Naive thymus-derived CD4-positive, alpha-beta T cell (primary cell): ENCODE results near the gene TMEM94. TPM values are rescaled to one million over a fixed set of nuclear protein-coding genes. Genes with fewer than 3 reads are reported as not detected.

ENCODE experiments used
- ATAC-seq: fragments of 150-1000 bp; cut with Tn5 transposase; 2 replicates; pipeline ENCODE4 v1.10.0; 2021; ENCODE audit warnings: mild to moderate bottlenecking, moderate library complexity
- CTCF ChIA-PET: fragments of 350-600 bp; sonication (Branson Sonifier 250); formaldehyde crosslinking; loops from one replicate; lab custom pipeline; 2021; ENCODE audit warnings: antibody characterized with exemption; lab: Charles Lee
- POLR2A ChIA-PET: fragments of 350-600 bp; sonication (Branson Sonifier 250); formaldehyde crosslinking; loops from one replicate; lab custom pipeline; 2021; ENCODE audit warnings: antibody characterized with exemption, inconsistent platforms; lab: Charles Lee
- DNase-seq, 9 donors: peaks; one replicate each; pipeline versions ENCODE4 v3.0.0 to v3.0.0-alpha.2; 2020 to 2022; ENCODE audit warnings: mixed read lengths in 1 of 9
- H3K27ac ChIP-seq: one replicate; pipeline ENCODE4 v1.7.0; 2013; ENCODE audit warnings: mild to moderate bottlenecking, low read depth, low read length, moderate library complexity
- H3K27me3 ChIP-seq, 2 donors: one replicate each; pipeline ENCODE4 v1.7.0; 2013; ENCODE audit warnings: low read length in 2 of 2, mild to moderate bottlenecking in 2 of 2, moderate library complexity in 2 of 2; ENCODE audit not compliant: control insufficient read depth in 2 of 2, insufficient read depth in 2 of 2
- H3K36me3 ChIP-seq, 3 experiments: 1 replicate in 2 of 3; 2 replicates in 1 of 3; pipeline ENCODE4 v1.7.0; 2013; ENCODE audit warnings: low read length in 3 of 3, mild to moderate bottlenecking in 3 of 3, moderate library complexity in 1 of 3; ENCODE audit not compliant: insufficient read depth in 3 of 3, control insufficient read depth in 2 of 3
- H3K4me1 ChIP-seq, 2 donors: one replicate each; pipeline ENCODE4 v1.7.0; 2013; ENCODE audit warnings: low read length in 2 of 2, mild to moderate bottlenecking in 2 of 2, moderate library complexity in 1 of 2; ENCODE audit not compliant: control insufficient read depth in 2 of 2, insufficient read depth in 2 of 2
- H3K4me3 ChIP-seq: 2 replicates; pipeline ENCODE4 v1.7.0; 2013; ENCODE audit warnings: mild to moderate bottlenecking, low read length
- H3K9me3 ChIP-seq, 3 experiments: 1 replicate in 2 of 3; 2 replicates in 1 of 3; pipeline ENCODE4 v1.7.0; 2013; ENCODE audit warnings: low read length in 3 of 3; ENCODE audit not compliant: control insufficient read depth in 2 of 3
- H3K27ac Mint-ChIP-seq, 9 donors: one replicate each; pipeline ENCODE4 v1.8.0; 2020 to 2022; ENCODE audit warnings: mixed read lengths in 9 of 9, mild to moderate bottlenecking in 8 of 9, moderate library complexity in 5 of 9, inconsistent platforms in 2 of 9
- H3K27me3 Mint-ChIP-seq, 5 donors: one replicate each; pipeline ENCODE4 v1.8.0; 2021 to 2022; ENCODE audit warnings: mixed read lengths in 5 of 5, mild to moderate bottlenecking in 1 of 5
- H3K36me3 Mint-ChIP-seq, 5 donors: one replicate each; pipeline ENCODE4 v1.8.0; 2020 to 2022; ENCODE audit warnings: mixed read lengths in 5 of 5, mild to moderate bottlenecking in 3 of 5, inconsistent platforms in 1 of 5
- H3K4me1 Mint-ChIP-seq, 7 donors: one replicate each; pipeline ENCODE4 v1.8.0; 2020 to 2022; ENCODE audit warnings: mixed read lengths in 7 of 7, mild to moderate bottlenecking in 3 of 7, inconsistent platforms in 1 of 7
- H3K4me3 Mint-ChIP-seq, 10 donors: one replicate each; pipeline ENCODE4 v1.8.0; 2020 to 2022; ENCODE audit warnings: mild to moderate bottlenecking in 10 of 10, mixed read lengths in 10 of 10, moderate library complexity in 6 of 10, inconsistent platforms in 2 of 10
- H3K9me3 Mint-ChIP-seq, 11 donors: one replicate each; pipeline ENCODE4 v1.8.0; 2020 to 2022; ENCODE audit warnings: mixed read lengths in 11 of 11, mild to moderate bottlenecking in 4 of 11, inconsistent platforms in 1 of 11, moderate library complexity in 1 of 11
- intact Hi-C, 2 donors: fragments of 100-400 bp; cut with micrococcal nuclease; formaldehyde crosslinking; loops; one replicate each; pipeline ENCODE4 v1.15.1; 2023
- polyA plus RNA-seq, 2 donors: library from polyadenylated mRNA; unstranded; fragments of 300-500 nt; fragmentation: Illumina TruSeq; gene quantifications; one replicate each; pipeline ENCODE4 v1.2.3, GENCODE V29; 2021
- total RNA-seq, 6 experiments: library from RNA in 5 of 6; stranded (reverse) in 5 of 6; gene quantifications; 1 replicate in 5 of 6; 2 replicates in 1 of 6; pipeline ENCODE4 v1.2.3 and lab custom pipeline; 2021 to 2026

Gene TMEM94
- total and polyA plus RNA-seq, 7 experiments from 2014 or later, result 11.7 to 97.2 (median 77.1) TPM

GRCh38 chr17:75501378-75502071 lies 45.1 kb downstream of the TMEM94 start:
- peaks cover 0 to 6% (median 3%) of the 10 kb centered on the region in 5 donors for H3K36me3 Mint-ChIP-seq
- POLR2A ChIA-PET, result interaction anchor here (1.2 kb wide), 1 partner anchor 9 kb away, joined by 3 read pairs; no protein-coding TSS in a partner anchor

GRCh38 chr17:75502072-75502720 lies 45.8 kb downstream of the TMEM94 start:
- H3K4me1 Mint-ChIP-seq, result peaks cover 0 to 11% (median 7%) of the 10 kb centered on the region in 7 donors
- DNase-seq (no peak), ATAC-seq (no peak)
- Histone ChIP-seq H3K4me1 (peaks cover 0 to 7% of the 10 kb centered on the region in 2 donors), H3K4me3 (no peak overlapping the region), H3K27me3 (no peaks in the 10 kb centered on the region), H3K27ac (no peak overlapping the region), H3K36me3 (peaks cover 0 to 28% (median 0%) of the 10 kb centered on the region in 3 experiments), H3K9me3 (no peaks in the 10 kb centered on the region)
- intact Hi-C loops, result no loop called here
- ChIA-PET CTCF (interaction anchor here (1.0 to 1.3 kb wide), 2 partner anchors 25 to 27 kb away, joined by 3 to 4 read pairs; no protein-coding TSS in a partner anchor), POLR2A (interaction anchor here (1.1 to 1.2 kb wide), 2 partner anchors 8 to 46 kb away, joined by 3 to 4 read pairs; partner anchors contain the start of gene TMEM94)
- H3K4me3 Mint-ChIP-seq, result no peak overlapping the region
- H3K27me3 Mint-ChIP-seq, result no peaks in the 10 kb centered on the region
- H3K36me3 Mint-ChIP-seq, result peaks cover 0 to 4% (median 3%) of the 10 kb centered on the region in 5 donors
- no peak overlapping the region for H3K27ac Mint-ChIP-seq
- H3K9me3 Mint-ChIP-seq, result no peaks in the 10 kb centered on the region

More at GRCh38 chr17:75501378-75502071, 45.1 kb downstream of the TMEM94 start:
- Histone ChIP-seq H3K9me3 (no peaks in the 10 kb centered on the region), H3K36me3 (peaks cover 0 to 29% (median 0%) of the 10 kb centered on the region in 3 experiments), H3K4me1 (peaks cover 0 to 7% of the 10 kb centered on the region in 2 donors), H3K27me3 (no peaks in the 10 kb centered on the region), H3K27ac (no peak overlapping the region), H3K4me3 (no peak overlapping the region)
- Mint-ChIP-seq H3K27me3 (no peaks in the 10 kb centered on the region), H3K4me3 (no peak overlapping the region), H3K27ac (no peak overlapping the region), H3K9me3 (no peaks in the 10 kb centered on the region), H3K4me1 (peaks cover 0 to 12% (median 7%) of the 10 kb centered on the region in 7 donors)
- DNase-seq (no peak), ATAC-seq (no peak)
- intact Hi-C loops, result no loop called here
- CTCF ChIA-PET, result interaction anchor here (0.6 kb wide), 1 partner anchor 117 kb away, joined by 3 read pairs; no protein-coding TSS in a partner anchor

- no peaks in the 10 kb centered on the region for H3K27me3 ChIP-seq
- peaks cover 0 to 5% of the 10 kb centered on the region in 2 donors for H3K4me1 ChIP-seq
- Mint-ChIP-seq H3K36me3 (peaks cover 0 to 2% (median 0%) of the 10 kb centered on the region in 5 donors), H3K27ac (no peak overlapping the region), H3K4me3 (no peak overlapping the region), H3K9me3 (no peaks in the 10 kb centered on the region), H3K27me3 (no peaks in the 10 kb centered on the region), H3K4me1 (peaks cover 0 to 6% (median 4%) of the 10 kb centered on the region in 7 donors)
- ATAC-seq (no peak), DNase-seq (no peak)
- H3K36me3 ChIP-seq, result peaks cover 0 to 24% (median 0%) of the 10 kb centered on the region in 3 experiments
- intact Hi-C loops, result no loop called here
- no peak overlapping the region for H3K4me3 ChIP-seq
- ChIA-PET POLR2A (interaction anchor here (1.1 to 1.5 kb wide), 2 partner anchors 16 to 47 kb away, joined by 4 read pairs; partner anchors contain the start of gene TMEM94), CTCF (interaction anchor here (1.0 to 1.3 kb wide), 2 partner anchors 25 to 26 kb away, joined by 3 to 4 read pairs; no protein-coding TSS in a partner anchor)
- H3K27ac ChIP-seq, result no peak overlapping the region
- H3K9me3 ChIP-seq, result no peaks in the 10 kb centered on the region
Observed at GRCh38 chr17:75502721-75503329, 46.4 kb downstream of the TMEM94 start.

GRCh38 chr17:75503337-75503950 lies 47.0 kb downstream of the TMEM94 start:
- no peak overlapping the region for H3K27ac ChIP-seq
- Mint-ChIP-seq H3K4me1 (peaks cover 0 to 4% (median 0%) of the 10 kb centered on the region in 7 donors), H3K9me3 (no peaks in the 10 kb centered on the region), H3K4me3 (no peak overlapping the region), H3K36me3 (no peaks in the 10 kb centered on the region), H3K27me3 (no peaks in the 10 kb centered on the region), H3K27ac (no peak overlapping the region)
- H3K9me3 ChIP-seq, result no peaks in the 10 kb centered on the region
- ChIA-PET POLR2A (interaction anchor here (1.1 to 1.5 kb wide), 2 partner anchors 16 to 47 kb away, joined by 4 read pairs; partner anchors contain the start of gene TMEM94), CTCF (interaction anchor here (1.0 to 1.3 kb wide), 2 partner anchors 24 to 26 kb away, joined by 3 to 4 read pairs; no protein-coding TSS in a partner anchor)
- H3K4me1 ChIP-seq, result no peaks in the 10 kb centered on the region
- DNase-seq, result no peak
- no peak overlapping the region for H3K4me3 ChIP-seq
- H3K27me3 ChIP-seq, result no peaks in the 10 kb centered on the region
- no peak for ATAC-seq
- intact Hi-C loops, result no loop called here
- peaks cover 0 to 18% (median 0%) of the 10 kb centered on the region in 3 experiments for H3K36me3 ChIP-seq

DNA sequence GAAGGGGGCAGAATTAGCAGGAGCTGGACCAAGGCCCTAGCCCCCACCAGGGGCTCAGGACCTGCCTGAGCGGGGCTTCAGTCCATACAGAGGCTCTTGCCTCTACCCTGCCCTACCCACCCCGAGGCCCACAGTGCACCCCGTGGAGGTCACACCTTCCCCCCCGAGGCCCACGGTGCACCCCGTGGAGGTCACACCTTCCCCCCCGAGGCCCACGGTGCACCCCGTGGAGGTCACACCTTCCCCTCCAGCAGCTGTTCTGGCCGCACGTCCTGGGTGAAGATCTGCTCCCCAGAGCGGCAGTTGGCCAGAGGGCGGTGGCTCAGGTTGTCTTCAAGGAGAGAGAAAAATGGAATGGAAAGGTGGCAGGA lies 47.5 kb downstream of the TMEM94 start:
- ATAC-seq, result peak; percentile 60
- intact Hi-C loops, result loop anchor here in 1 of 2 donors (1.0 to 2.0 kb wide), 2 partner anchors 21 to 59 kb away; partner anchors contain the start of gene LLGL2
- CTCF ChIA-PET, result no interaction called here

More for the DNA sequence above, 47.5 kb downstream of the TMEM94 start:
- no peaks in the 10 kb centered on the region for H3K4me1 ChIP-seq
- H3K4me3 ChIP-seq, result no peak overlapping the region
- no peaks in the 10 kb centered on the region for H3K27me3 Mint-ChIP-seq
- peaks cover 0 to 2% (median 0%) of the 10 kb centered on the region in 7 donors for H3K4me1 Mint-ChIP-seq
- H3K9me3 Mint-ChIP-seq, result no peaks in the 10 kb centered on the region
- H3K36me3 ChIP-seq, result peaks cover 0 to 13% (median 0%) of the 10 kb centered on the region in 3 experiments
- H3K4me3 Mint-ChIP-seq, result no peak overlapping the region
- no peak overlapping the region for H3K27ac Mint-ChIP-seq
- no peak for DNase-seq
- H3K27ac ChIP-seq, result no peak overlapping the region
- no peaks in the 10 kb centered on the region for H3K27me3 ChIP-seq
- H3K9me3 ChIP-seq, result no peaks in the 10 kb centered on the region
- POLR2A ChIA-PET, result interaction anchor here (1.5 kb wide), 1 partner anchor 17 kb away, joined by 4 read pairs; no protein-coding TSS in a partner anchor
- H3K36me3 Mint-ChIP-seq, result no peaks in the 10 kb centered on the region
